Transverse colon (tissue), 4 donors: Measurements from ENCODE around the gene CDC14A. TPM values are rescaled to one million over a fixed set of nuclear protein-coding genes. Genes with fewer than 3 reads are reported as not detected.

Source experiments
- DNase-seq: peaks from one replicate; pipeline ENCODE4 v3.0.0-alpha.2; 2019
- H3K27ac ChIP-seq, 4 donors: fragments of 200-600 bp; sonication (generic); 2 replicates each; pipeline ENCODE4 v1.5.1; 2016 to 2018; ENCODE audit warnings: inconsistent platforms in 4 of 4
- H3K27me3 ChIP-seq: fragments of 200-600 bp; sonication (generic); 2 replicates; pipeline ENCODE4 v1.5.1; 2017; ENCODE audit warnings: inconsistent platforms
- H3K36me3 ChIP-seq, 4 donors: fragments of 200-600 bp; sonication (generic); 2 replicates each; pipeline ENCODE4 v1.5.1; 2017 to 2019; ENCODE audit warnings: inconsistent platforms in 4 of 4
- H3K4me1 ChIP-seq, 4 donors: fragments of 200-600 bp; sonication (generic); 2 replicates each; pipeline ENCODE4 v1.5.1; 2017 to 2020; ENCODE audit warnings: inconsistent platforms in 4 of 4
- H3K4me3 ChIP-seq, 4 donors: fragments of 200-600 bp; sonication (generic); 1 replicate in 1 of 4; 2 replicates in 3 of 4; pipeline versions ENCODE4 v1.5.1 to v1.6.1; 2017 to 2019; ENCODE audit warnings: inconsistent platforms in 4 of 4
- H3K9me3 ChIP-seq, 2 donors: fragments of 200-600 bp; sonication (generic); 2 replicates each; pipeline ENCODE4 v1.5.1; 2017 to 2019; ENCODE audit warnings: inconsistent platforms in 2 of 2
- CTCF ChIP-seq, 5 experiments: fragments of 200-600 bp in 3 of 5; fragments of 450-650 bp in 2 of 5; sonication (generic) in 3 of 5; IDR thresholded peaks; 1 replicate in 2 of 5; 2 replicates in 3 of 5; pipeline ENCODE4 v1.5.1; 2016 to 2017; ENCODE audit warnings: antibody characterized with exemption in 5 of 5, inconsistent platforms in 3 of 5, mild to moderate bottlenecking in 2 of 5, moderate library complexity in 1 of 5
- EP300 ChIP-seq: sonication (generic); formaldehyde crosslinking; IDR thresholded peaks from one replicate; pipeline ENCODE4 v1.6.1; 2017; ENCODE audit warnings: antibody characterized with exemption, low read depth
- POLR2A ChIP-seq: fragments of 450-650 bp; IDR thresholded peaks from one replicate; pipeline ENCODE4 v1.6.1; 2016; ENCODE audit warnings: antibody characterized with exemption, mild to moderate bottlenecking, moderate library complexity
- POLR2AphosphoS5 ChIP-seq, 3 donors: sonication (generic); formaldehyde crosslinking; IDR thresholded peaks; one replicate each; pipeline ENCODE4 v1.6.1; 2016; ENCODE audit warnings: antibody characterized with exemption in 3 of 3
- WGBS, 2 donors: methylation state at CpG; one replicate each; pipeline ENCODE4 v1.1.5; 2018; ENCODE audit warnings: low coverage in 1 of 2; 5-methylcytosine and 5-hydroxymethylcytosine counted together
- in situ Hi-C, 4 donors: fragments of 200-750 bp; cut with MboI; loops; one replicate each; pipeline versions ENCODE4 v1.15.0 to v1.15.1; 2017; ENCODE audit warnings: low sequenced_read_pairs in 3 of 4, low pct_ligation_motif_present in 1 of 4, low pct_unique_long_range_greater_than_20kb in 1 of 4
- intact Hi-C: fragments of 100-400 bp; cut with DNase I; formaldehyde crosslinking; loops from one replicate; pipeline ENCODE4 v1.15.1; 2023; ENCODE audit warnings: low total_unique reads
- total RNA-seq, 4 donors: library from RNA; depleted of rRNA; stranded (reverse); fragments of >200 nt; gene quantifications; one replicate each; pipeline ENCODE4 v1.1.0, GENCODE V29; 2016

Gene CDC14A
- total RNA-seq, 4 donors from 2014 or later: 8.0 to 68.6 (median 48.5) TPM

DNA sequence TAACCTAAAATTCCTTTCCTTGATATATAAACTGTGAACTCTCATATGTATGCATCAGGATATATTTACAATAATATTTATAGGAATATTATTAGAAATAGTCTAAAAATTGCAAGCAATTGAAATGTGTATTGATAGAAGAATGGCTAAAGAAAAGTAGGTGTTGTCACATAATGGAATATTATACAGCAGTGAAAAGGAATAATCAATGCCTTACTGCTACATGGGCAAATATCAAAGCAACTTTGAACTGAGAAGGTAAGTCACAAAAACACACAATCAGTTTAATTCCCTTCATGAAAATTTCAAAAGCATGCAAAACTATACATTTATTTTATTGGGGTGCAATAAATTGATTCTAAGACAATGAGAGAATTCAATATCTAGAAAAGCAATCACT is 35.7 kb upstream of the CDC14A start:
- no peaks in the 10 kb centered on the region for H3K4me1 ChIP-seq
- TF ChIP-seq POLR2A: no peak
- no peak for TF ChIP-seq CTCF (IDR thresholded peaks at IDR 0.05)
- no peak for TF ChIP-seq EP300
- TF ChIP-seq POLR2AphosphoS5 (IDR thresholded peaks at IDR 0.05): no peak
- no peaks in the 10 kb centered on the region for H3K27me3 ChIP-seq
- H3K27ac ChIP-seq: no peak overlapping the region
- H3K4me3 ChIP-seq: no peak overlapping the region
- intact Hi-C loops (no loop called here), in situ Hi-C loops (no loop called here)
- H3K36me3 ChIP-seq: no peaks in the 10 kb centered on the region
- peaks cover 6 to 9% of the 10 kb centered on the region in 2 donors for H3K9me3 ChIP-seq
- no peak for DNase-seq

DNA sequence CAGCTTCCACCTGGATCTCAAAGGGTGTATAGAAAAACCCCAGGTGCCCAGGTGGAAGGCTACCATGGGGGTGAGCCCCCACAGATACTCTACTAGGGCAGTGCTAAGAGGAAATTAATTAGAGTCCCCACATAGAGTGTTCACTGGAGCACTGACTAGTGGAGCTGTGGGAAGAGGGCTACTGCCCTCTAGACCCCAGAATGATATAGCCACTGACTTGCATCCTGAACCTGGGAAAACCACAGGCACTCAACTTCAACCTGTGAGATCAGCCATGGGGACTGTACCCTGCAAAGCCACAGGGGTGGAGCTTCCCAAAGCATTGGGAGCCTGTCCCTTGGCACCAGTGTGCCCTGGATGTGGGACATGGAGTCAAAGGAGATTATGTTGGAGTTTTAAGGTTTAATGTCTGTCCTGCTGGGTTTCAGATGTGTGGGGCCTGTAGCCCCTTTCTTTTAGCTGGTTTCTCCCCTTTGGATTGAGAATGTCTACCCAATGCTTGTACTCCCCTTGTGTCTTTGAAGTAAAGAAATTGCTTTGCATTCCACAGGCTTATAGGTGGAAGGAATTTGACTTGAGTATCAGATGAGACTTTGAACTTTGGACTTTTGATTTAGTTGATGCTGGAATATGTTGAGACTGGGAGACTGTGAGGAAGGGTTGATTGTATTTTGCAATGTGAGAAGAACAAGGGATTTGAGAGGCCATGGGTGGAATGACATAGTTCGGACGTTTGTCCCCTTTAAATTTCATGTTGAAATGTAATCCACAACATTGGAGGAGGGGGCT is 31.8 kb upstream of the CDC14A start:
- in situ Hi-C loops (no loop called here), intact Hi-C loops (no loop called here)
- H3K27ac ChIP-seq: no peak overlapping the region
- H3K9me3 ChIP-seq: peaks cover 6 to 9% of the 10 kb centered on the region in 2 donors
- no peak overlapping the region for H3K4me3 ChIP-seq
- DNase-seq: no peak
- 75 to 89% methylated on average over 2 of the region's 2 CpGs for WGBS, 2 donors
- H3K27me3 ChIP-seq: no peaks in the 10 kb centered on the region
- TF ChIP-seq EP300 (no peak), POLR2AphosphoS5 (IDR thresholded peaks at IDR 0.05) (no peak), POLR2A (no peak), CTCF (IDR thresholded peaks at IDR 0.05) (no peak)
- no peaks in the 10 kb centered on the region for H3K36me3 ChIP-seq
- H3K4me1 ChIP-seq: peaks cover 0 to 15% (median 0%) of the 10 kb centered on the region in 4 donors

DNA sequence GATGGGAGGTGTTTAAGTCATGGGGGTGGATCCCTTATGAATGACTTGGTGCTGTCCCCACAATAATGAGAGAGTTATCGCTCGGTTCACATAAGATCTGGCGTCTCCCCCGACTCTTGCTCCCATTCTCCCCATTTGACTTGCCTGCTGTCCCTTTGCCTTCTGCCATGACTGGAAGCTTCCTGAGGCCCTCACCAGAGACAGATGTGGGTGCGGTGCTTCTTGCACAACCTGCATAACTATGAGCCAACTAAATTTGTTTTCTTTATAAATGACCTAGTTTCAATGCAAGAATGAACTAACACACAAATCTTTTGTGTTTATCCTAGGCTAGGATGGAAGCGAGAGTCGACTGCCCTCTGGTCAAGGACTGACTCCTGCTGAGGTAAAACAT is 31.2 kb upstream of the CDC14A start:
- in situ Hi-C loops (no loop called here), intact Hi-C loops (no loop called here)
- TF ChIP-seq EP300 (no peak), POLR2A (no peak), CTCF (IDR thresholded peaks at IDR 0.05) (no peak), POLR2AphosphoS5 (IDR thresholded peaks at IDR 0.05) (no peak)
- Histone ChIP-seq H3K36me3 (no peaks in the 10 kb centered on the region), H3K4me3 (no peak overlapping the region), H3K4me1 (peaks cover 0 to 15% (median 0%) of the 10 kb centered on the region in 4 donors), H3K9me3 (peaks cover 6 to 9% of the 10 kb centered on the region in 2 donors), H3K27me3 (no peaks in the 10 kb centered on the region), H3K27ac (no peak overlapping the region)
- WGBS, 2 donors: 80 to 92% methylated on average over 1 to 7 of the region's 7 CpGs
- no peak for DNase-seq

DNA sequence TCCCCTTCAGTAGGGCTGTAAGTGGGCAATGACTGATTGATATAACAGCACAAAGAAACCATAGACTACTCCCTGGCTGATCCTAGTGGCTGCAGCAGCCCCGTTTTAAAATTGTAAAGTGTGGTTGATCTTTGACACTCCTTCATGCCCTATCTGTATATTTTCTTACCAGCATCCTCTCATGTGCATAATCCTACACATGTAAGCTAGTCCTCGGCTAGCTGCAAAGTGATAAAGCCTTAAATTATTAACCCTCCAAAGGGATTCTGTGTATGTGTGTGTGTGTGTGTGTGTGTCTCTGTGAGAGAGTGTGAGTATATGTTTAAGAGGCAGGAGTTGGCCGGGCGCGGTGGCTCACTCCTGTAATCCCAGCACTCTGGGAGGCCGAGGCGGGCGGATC is 30.8 kb upstream of the CDC14A start:
- in situ Hi-C loops (no loop called here), intact Hi-C loops (no loop called here)
- WGBS, 2 donors: 83 to 88% methylated on average over 6 to 8 of the region's 8 CpGs
- DNase-seq: no peak
- no peak overlapping the region for H3K27ac ChIP-seq
- peaks cover 0 to 15% (median 0%) of the 10 kb centered on the region in 4 donors for H3K4me1 ChIP-seq
- no peak overlapping the region for H3K4me3 ChIP-seq
- no peaks in the 10 kb centered on the region for H3K27me3 ChIP-seq
- TF ChIP-seq POLR2AphosphoS5 (IDR thresholded peaks at IDR 0.05) (no peak), EP300 (no peak), CTCF (IDR thresholded peaks at IDR 0.05) (no peak), POLR2A (no peak)
- H3K9me3 ChIP-seq: peaks cover 6 to 9% of the 10 kb centered on the region in 2 donors
- H3K36me3 ChIP-seq: no peaks in the 10 kb centered on the region
